TTC549 (cell line): Measurements from ENCODE around the gene DPH6.

ENCODE experiments used
- FAIRE-seq: peaks from 2 replicates; lab custom pipeline; 2012; peaks lifted over from hg19 to GRCh38; lab: Jason Lieb, UNC

DPH6 gene

DNA sequence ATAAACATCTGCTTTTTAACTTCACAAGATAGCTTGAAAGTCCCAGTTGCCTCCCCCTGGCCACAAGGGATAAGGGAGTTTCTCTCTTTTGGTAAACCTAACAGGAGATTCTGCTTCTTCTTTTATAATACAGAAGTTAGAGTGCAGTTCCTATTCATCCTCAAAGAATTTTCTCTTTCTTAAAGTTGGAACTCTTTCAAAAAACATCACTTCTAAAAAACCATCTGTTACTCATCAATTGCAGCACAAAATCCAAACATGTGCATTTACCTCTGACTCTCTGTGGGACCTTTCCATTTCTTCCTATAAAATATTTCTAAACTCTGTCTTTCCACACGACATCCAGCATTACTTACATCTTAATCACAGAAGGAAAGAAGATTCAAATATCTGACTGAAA is 5.1 kb downstream of the DPH6 start:
- FAIRE-seq: no peak

DNA sequence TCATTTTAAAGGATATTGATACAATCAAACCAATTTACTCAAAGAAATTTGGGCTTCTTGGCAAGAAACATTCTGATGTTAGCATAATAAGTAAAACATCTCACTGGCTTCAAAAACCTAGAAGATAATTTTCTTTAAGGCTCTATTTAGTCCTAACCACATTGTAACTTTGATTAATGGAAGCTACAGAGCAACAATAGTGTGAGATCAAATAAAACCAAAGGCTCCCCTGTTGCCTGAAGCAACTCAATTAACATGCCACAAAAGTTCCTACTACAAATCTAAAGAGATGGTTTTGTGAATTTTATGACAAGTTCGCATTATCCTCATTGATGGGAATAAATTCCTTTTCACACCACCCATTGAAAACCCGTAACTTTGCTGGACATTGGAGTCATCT is 5.9 kb downstream of the DPH6 start:
- no peak for FAIRE-seq

DNA sequence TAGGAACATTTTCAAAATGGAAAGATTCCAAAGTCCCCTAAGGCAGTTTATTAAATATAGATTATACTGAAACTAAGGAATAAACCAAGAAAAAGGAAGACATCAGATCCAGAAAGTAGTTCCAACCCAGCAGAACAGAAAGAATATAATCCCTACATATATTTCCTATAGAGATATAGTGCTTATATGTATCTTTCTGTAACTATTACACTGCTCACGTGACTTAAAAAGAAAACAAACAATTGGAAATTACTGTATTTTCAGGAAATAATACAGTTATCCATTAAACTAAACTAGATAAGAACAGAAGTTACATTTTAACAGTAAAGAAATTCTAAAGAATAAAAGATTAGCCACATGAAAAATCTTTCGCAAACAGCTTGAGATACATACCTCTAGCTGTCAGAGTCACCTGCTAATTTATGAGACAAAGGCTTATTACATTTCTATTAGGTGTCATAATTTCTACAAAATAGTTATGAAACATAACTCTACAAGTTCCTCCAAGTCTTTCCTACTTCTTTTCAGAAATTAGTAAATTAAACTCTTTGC is 10.5 kb downstream of the DPH6 start:
- FAIRE-seq: no peak

DNA sequence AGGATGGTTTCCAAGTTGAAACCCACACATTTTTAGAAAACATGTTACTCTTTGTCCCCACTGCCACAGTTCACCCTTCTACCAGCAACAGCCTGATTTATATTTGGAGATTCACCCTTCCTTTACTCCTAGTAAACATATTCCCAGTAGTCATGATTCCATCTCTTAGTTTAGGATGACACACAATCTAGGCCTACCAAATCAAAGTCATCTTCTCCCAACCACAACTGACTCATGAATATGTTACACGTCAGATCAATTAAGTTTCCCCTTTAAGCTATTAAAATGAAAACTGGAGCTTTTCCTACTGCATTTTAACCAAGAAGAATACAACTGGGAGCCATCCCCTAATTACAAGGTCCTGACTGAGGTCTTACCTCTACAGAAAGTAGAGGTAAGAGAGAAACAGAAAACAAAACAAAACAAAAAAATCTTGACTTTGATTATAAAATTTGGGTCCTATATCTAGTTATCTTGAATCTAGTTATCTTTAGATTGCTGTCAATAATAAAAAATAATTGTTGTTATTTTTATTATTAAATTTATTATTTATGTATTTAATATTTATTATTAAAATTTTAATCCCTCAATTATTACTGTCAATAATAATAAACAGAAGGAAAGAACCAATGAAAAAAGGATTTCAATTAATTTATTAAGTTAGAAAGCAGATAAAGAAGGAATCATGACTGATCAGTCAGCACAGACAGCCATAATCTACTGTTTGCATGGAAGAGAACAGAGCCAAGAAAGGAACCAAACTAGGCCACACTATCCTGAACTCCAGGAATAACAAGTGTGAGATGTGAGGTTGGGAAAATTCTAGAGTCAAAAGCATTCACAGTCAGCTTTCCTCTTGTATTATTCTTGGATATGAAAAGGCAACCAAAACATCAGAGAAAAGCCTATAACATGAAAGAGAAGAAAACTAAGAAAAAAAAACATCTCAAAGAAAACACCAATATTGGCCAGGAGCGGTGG is 12.5 kb downstream of the DPH6 start:
- peak; percentile 76 for FAIRE-seq

DNA sequence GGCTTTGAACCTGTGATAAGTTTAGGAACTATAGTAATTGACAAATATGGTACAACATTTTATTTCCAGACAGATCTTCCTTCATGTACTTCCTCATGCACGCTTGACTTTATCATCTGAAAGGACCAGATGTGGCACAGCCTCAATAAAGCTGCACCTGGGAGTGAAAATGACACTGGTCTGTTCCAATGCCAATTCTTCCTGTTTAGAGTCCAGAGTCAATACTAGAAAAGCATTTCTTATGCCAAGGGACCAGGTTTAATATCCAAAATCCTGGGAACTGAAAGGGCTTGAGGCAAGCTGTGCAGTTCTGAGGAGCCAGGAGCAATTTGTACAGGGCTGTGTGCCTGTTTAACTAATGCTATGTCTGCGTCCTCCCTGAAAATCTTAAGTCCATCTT is 15.3 kb downstream of the DPH6 start:
- no peak for FAIRE-seq

DNA sequence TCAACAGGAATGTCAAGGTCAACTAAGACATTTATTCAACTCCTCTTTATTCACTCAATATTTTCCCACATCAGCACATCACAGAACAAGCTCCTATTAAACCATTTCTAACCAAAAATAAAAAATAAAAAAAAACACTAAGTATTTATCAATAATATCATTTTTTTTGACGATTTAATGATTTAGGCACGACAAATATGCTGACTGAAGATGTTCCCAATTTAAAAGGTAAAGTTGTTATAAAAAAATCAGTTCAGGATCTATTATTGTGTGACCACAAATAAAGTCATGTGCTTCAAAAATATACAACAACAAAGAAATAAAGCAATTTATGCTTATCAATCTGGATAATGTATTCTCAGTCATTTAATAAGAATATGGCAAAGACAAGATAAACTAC is 16.2 kb downstream of the DPH6 start:
- FAIRE-seq: peak; percentile 5

DNA sequence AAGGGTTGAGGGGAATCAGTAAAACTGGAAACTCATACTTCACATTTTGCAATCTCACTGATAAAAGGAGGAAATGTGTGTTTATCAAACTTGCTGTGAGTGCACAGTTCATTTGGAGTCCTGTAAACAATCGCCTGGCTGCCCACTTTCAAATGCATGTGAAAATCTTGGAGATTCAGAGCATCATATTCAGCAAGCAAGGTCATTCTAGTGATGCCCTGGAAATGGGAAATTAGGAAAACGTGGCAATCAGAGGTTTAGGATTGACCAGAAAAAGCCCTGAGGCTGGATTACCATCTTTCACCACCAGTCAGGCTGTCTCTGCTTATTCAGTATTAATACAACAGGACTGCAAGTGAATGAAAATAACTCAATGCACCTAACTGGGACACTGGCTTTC is 23.9 kb downstream of the DPH6 start:
- no peak for FAIRE-seq

DNA sequence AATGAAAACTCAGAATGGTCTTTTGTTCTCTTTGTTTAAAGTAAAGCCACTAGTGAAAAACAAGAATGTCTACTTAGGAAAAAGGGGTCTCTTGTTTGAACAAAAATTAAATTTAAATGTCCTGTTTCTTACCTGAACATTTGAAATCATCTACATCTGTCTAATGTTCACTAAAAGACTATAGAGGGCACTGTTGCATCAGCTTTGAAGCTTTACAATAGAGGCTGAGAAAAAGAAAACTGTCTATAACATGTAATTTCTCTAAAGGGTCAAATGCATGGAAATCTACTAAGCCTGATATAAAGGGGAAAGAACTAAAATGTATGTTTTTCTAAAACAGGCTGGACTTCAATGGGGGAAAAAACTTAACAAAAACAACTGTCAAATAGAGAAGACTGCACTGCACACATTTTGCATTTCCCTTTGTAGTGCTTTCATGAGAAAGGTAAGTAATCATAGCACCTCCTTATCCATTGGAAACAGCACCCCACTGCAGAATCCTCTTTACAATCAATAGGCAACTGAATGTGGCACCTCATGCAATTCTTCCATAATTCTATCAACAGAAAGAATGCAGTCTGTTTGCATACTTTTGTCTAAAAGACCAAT is 26.3 kb downstream of the DPH6 start:
- FAIRE-seq: peak; percentile 99

DNA sequence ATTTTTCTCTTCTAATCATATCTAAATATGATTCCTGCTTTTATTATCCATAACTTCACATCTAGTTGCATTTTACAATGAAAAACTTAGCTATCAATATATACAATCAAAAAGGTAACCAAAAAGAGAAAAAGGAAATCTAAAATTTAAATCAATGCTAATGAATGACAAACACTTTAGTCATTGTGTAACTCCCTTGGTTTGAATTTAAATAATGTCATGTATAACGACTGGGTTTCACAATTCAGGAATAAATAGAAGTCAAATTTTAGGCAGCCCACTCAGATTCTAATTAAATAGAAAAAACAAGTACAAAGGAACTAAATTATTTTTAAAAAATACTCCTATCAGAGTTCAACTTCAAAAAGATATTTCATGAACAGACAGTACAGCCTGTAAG is 26.9 kb downstream of the DPH6 start:
- no peak for FAIRE-seq

DNA sequence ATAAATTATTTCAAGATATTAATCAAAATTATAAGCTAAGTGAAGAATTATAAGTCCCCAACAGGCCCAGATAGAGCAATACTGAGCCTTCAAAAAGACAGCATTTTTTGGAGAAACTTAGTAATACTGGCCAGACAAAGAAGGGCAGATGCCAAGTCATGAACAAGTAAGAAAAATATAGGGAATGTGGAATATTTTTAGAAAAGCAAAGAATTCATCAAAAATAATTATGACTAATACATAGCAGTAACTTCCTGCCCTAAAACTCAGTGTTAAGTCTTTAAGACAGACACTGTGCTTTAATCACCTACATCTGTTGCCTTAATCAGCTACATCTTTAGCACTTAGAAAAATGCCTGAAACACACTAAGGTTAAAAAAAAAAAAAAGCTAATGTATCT is 31.2 kb downstream of the DPH6 start:
- FAIRE-seq: no peak

DNA sequence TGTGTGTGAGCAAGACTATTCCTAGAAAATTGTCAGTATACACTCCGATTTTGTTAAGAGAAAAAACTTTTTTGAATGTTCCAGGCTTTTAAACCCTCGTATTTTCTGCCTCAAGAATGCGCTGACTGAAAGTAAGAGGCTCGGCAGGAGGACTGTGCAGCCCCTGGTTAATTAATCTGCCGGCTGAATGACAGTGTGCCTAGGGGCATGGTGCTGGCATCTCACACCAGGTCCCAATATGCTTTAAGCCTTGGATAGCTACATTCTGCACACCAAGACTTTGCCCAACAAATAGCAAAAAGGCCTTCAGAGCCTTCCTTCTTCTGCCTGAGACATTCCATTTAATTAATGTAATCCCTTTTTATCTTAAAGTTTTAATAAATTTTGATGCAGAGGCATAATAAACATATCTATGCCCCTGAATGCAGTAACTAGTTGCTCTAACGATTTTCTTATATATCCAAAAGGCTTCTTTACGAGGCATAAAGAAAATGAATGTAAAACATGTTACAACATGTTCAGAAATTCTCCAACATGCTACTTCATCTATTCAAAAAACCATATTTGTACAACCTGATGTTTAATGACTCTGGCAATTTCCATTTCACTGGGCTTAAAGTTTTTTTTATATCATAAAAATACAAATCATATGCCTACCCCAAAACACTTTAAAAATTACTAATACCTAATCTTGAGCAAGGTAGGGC is 37.9 kb downstream of the DPH6 start:
- peak; percentile 80 for FAIRE-seq

DNA sequence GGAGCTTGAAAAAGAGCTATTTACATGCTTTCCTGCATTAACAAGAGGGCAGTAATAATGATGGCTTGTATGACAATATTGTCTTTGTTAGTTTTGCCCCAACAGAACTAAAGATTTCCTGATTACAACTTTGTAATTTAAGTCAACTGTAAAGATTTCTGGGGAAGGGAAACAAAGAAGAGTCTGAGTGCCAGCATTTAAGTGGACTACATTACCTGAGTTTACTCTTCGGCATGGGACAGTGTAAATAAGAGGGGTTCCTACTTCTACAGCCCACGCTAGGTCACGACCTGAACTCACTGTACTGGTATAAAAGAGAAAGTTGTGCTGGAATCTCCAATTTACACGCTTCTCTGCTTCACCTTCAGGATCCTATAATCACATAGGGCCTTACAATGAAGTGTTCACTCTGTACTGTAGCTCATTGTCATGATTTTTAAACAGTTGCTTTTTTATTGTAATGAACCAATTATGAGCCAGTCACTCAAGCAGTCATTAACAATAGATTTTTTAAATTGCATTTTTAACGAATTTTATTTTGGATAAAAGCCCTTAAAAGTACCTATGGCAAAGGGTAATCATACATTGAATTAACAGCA is 39.6 kb downstream of the DPH6 start:
- no peak for FAIRE-seq

DNA sequence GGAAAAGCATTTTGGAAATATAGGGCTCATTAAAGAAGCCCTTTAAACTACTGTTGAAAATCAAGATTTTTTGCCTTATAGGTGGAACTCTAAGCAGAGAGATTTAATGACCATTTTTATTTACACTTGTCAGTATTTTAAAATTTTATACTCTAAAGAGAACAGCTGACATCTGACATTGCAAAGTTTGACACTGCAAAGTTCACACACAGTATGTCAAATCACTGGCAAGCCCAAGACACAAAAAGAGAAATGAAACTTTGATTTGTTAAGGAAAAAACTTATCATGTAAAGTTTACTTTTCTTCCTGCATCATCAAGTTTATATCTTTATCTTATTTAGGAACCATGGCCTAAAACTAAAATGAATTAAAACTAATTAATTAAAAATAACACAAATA is 40.2 kb downstream of the DPH6 start:
- FAIRE-seq: no peak

DNA sequence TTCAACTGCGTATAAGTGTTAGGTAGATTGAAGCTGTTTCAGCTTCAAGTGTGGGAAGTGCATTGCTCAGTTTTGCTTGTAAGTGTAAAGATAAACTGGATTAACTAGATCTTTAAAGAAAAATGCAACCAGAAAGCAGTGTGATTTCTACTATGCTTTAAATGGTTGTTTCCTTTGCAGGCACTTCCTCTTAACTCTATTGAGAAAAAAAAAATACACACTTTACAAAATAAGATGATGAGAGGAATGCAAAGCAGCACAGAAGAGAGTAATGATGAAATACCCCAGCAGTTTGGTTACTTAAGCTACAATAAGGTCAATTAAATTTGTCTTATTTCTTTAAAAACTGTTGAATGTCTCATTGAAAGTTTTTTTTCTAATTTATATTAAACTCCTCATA is 40.8 kb downstream of the DPH6 start:
- FAIRE-seq: no peak

DNA sequence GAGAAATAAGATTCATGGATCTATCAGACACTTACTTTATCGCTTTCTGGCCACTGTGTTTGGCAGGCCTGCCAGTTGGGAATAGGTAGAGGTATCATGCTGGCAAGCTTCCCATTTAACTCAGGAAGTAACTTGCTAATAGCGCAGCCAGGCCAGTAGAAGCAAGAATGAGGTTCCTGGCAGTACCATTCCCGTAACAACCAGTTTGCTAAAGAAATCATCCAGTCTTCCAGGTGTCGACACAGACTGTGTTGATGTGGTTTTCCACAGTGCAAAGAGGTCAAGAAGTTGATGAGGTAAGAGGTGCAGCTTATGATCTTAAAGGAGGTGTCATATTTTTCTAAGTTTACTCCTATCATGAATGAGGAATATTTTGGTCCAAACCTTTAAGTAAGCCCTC is 46.2 kb downstream of the DPH6 start:
- FAIRE-seq: no peak

DNA sequence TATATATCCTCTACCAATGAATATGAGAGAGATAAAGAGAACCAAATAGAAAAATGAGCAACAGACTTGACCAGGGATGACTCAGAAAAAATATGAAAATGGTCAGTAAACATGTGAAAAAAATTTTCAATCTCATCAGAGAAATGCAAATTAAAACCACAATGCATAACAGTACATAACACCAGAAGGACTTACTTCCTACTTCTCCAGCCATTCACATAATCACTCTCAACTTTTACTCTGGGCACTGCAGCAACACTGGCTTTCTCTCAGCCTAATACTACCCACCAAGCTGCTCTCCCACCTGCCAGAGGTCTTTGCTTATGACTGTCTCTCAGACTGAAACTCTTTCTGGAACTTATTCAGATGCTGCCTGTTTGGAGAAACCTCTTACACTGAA is 49.4 kb downstream of the DPH6 start:
- FAIRE-seq: no peak

DNA sequence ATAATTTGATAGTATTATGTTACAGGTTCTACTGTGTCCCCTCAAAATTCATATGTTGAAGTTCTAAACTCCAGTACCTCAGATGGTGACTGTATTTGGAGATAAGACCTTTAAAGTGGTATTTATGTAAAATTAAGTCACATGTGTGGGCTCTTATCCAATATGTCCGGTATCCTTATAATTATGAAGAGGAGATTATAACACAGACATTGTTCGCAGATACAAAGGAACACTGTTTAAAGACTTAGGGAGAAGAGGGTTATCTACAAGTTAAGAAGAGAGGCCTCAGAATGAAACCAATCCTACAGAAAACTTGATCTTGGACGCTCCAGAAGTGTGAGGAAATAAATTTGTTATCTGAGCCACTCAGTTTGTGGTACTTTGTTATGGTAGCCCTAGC is 50.9 kb downstream of the DPH6 start:
- no peak for FAIRE-seq

DNA sequence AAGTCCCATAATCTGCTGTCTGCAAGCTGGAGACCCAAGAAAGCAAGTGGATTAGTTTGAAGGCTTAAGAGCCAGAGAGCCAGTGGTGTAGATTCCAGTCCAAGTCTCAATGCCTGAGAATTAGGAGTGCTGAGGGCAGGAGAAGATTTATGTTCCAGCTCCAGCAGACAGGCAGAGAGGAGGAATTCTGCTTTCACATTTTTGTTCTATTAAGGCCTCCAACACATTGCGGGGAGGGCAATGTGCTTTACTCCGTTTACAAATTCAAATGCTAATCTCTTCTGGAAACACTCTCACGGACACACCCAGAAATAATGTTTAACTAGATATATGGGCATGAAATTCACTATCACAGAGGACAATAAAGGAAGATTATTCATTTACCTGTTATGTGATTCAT is 54.0 kb downstream of the DPH6 start:
- no peak for FAIRE-seq

DNA sequence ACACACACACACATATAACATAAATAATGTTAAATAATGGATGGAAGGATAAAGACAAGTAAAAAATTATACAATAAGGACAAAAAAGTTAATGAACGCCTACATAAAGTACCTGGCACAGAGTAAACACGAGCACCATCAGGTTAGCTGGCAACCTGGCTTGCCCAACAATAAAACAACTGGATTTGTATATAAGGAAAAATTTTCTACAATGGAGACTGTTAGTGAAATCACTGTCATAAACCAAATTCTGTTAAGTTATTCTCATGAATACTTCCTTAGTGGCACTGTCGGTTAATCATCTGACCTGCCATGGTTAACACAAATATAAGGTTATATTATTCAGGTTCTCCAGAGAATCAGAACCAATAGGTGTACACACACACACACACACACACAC is 54.8 kb downstream of the DPH6 start:
- no peak for FAIRE-seq

DNA sequence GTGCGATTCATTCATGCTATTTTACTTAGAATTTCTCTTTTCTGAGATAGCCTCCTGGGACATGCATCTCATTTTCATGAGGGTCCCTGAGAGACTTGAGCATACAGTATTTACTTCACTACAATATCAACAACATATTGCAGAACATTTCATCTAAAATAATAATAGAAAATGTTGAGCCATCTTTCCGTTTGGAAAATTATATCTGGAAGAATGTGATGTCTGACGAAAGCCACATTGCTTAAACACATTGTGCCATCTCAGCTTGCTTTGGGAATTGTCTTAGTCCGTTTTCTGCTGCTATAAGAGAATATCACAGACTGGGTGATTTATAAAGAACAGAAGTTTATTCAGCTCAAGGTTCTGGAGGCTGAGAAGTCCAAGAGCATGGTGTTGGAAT is 55.5 kb downstream of the DPH6 start:
- FAIRE-seq: no peak

DNA sequence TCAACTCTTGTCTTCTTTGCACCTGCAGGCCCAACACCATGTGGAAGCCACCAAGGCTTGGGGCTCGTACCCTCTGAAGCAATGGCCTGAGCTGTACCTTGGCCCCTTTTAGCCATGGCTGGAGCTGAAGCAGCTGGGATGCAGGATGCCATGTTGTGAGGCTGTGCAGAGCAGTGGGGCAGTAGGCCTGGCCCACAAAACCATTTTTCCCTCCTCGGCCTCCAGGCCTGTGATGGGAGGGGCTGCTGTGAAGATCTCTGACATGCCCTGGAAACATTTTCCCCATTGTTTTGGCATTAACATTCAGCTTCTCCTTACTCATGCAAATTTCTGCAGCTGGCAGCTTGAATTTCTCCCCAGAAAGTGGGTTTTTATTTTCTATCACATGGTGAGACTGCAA is 58.5 kb downstream of the DPH6 start:
- FAIRE-seq: no peak

DNA sequence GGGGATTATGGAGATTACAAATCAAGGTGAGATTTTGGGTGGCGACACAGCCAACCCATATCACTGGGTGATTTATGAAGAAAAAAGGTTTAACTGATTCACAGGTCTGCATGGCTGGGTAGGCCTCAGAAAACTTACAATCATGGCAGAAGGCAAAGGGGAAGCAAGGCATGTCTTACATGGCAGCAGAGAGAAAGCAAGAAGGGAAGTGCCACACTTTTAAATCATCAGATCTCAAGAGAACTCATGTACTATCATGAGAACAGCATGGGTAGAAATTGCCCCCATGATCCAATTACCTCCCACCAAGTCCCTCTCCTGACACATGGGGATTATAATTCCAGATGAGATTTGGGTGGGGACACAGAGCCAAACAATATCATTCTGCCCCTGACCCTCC is 59.7 kb downstream of the DPH6 start:
- no peak for FAIRE-seq

DNA sequence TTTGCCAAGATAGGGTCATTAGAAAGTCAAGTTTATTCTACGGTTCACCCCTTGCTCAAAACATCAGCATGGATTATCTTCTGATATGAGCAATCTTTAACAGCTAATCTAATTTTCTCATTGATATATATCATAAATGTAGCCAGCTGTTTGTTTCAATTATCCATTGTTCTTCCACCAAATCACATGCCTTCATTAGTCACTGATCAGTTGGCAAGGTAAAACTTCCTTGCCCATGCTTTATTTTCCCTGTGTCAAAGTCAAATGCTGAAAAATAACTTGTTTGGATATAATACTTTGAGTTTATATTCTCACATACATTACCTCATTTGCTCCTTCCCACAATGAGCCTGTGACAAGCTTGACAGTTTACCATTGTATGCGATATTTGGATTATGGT is 60.6 kb downstream of the DPH6 start:
- FAIRE-seq: no peak
